CD4-positive, CD25-positive, alpha-beta regulatory T cell (primary cell): ENCODE results near the gene PIN4. TPM values are rescaled to one million over a fixed set of nuclear protein-coding genes. Genes with fewer than 3 reads are reported as not detected.

Source experiments
- ATAC-seq, 2 donors: fragments of 150-1000 bp; cut with Tn5 transposase; one replicate each; pipeline ENCODE4 v1.10.0; 2021; ENCODE audit warnings: low read depth in 2 of 2, moderate number of reproducible peaks in 2 of 2, moderate library complexity in 1 of 2
- DNase-seq, 3 donors: peaks; one replicate each; pipeline versions ENCODE4 v3.0.0 to v3.0.0-alpha.2; 2012 to 2022; ENCODE audit warnings: mixed read lengths in 1 of 3
- H3K27ac ChIP-seq: one replicate; pipeline ENCODE4 v1.7.0; 2013; ENCODE audit warnings: mild to moderate bottlenecking, low read length; ENCODE audit not compliant: insufficient read depth, poor library complexity, severe bottlenecking
- H3K27me3 ChIP-seq: one replicate; pipeline ENCODE4 v1.7.0; 2013; ENCODE audit warnings: low read length; ENCODE audit not compliant: control insufficient read depth, insufficient read depth
- H3K36me3 ChIP-seq: one replicate; pipeline ENCODE4 v1.7.0; 2013; ENCODE audit warnings: mild to moderate bottlenecking, low read length, moderate library complexity; ENCODE audit not compliant: control insufficient read depth, insufficient read depth
- H3K4me1 ChIP-seq: 2 replicates; pipeline ENCODE4 v1.7.0; 2013; ENCODE audit warnings: mild to moderate bottlenecking, low read length; ENCODE audit not compliant: insufficient read depth, control insufficient read depth, poor library complexity, severe bottlenecking
- H3K4me3 ChIP-seq: one replicate; pipeline ENCODE4 v1.7.0; 2013; ENCODE audit warnings: low read depth, mild to moderate bottlenecking, low read length, moderate library complexity
- H3K9me3 ChIP-seq, 2 experiments: 1 replicate in 1 of 2; 2 replicates in 1 of 2; pipeline ENCODE4 v1.7.0; 2013; ENCODE audit warnings: low read length in 2 of 2, mild to moderate bottlenecking in 1 of 2, moderate library complexity in 1 of 2; ENCODE audit not compliant: control insufficient read depth in 2 of 2
- H3K27ac Mint-ChIP-seq, 3 donors: one replicate each; pipeline ENCODE4 v1.8.0; 2020 to 2022; ENCODE audit warnings: mild to moderate bottlenecking in 3 of 3, mixed read lengths in 3 of 3, moderate library complexity in 2 of 3
- H3K27me3 Mint-ChIP-seq: one replicate; pipeline ENCODE4 v1.8.0; 2022; ENCODE audit warnings: mild to moderate bottlenecking, mixed read lengths
- H3K36me3 Mint-ChIP-seq: one replicate; pipeline ENCODE4 v1.8.0; 2020; ENCODE audit warnings: mixed read lengths
- H3K4me1 Mint-ChIP-seq, 4 donors: one replicate each; pipeline ENCODE4 v1.8.0; 2020 to 2022; ENCODE audit warnings: mixed read lengths in 4 of 4, mild to moderate bottlenecking in 1 of 4
- H3K4me3 Mint-ChIP-seq, 4 donors: one replicate each; pipeline ENCODE4 v1.8.0; 2020 to 2022; ENCODE audit warnings: mild to moderate bottlenecking in 4 of 4, mixed read lengths in 4 of 4, moderate library complexity in 3 of 4
- H3K9me3 Mint-ChIP-seq, 7 donors: one replicate each; pipeline ENCODE4 v1.8.0; 2020 to 2022; ENCODE audit warnings: mixed read lengths in 7 of 7, mild to moderate bottlenecking in 3 of 7, moderate library complexity in 2 of 7
- polyA plus RNA-seq, 4 donors: library from polyadenylated mRNA; unstranded; fragments of 300-500 nt; fragmentation: Illumina TruSeq; gene quantifications; one replicate each; pipeline ENCODE4 v1.2.3, GENCODE V29; 2021
- total RNA-seq: library from RNA; stranded (reverse); gene quantifications from one replicate; pipeline ENCODE4 v1.2.3, GENCODE V29; 2022

PIN4 gene
- 2.6 TPM for total RNA-seq
- 10 to 100 TPM; 26.6 to 36.5 (median 31.3) TPM for polyA plus RNA-seq

GRCh38 chrX:72181178-72182125 is at the start of gene PIN4:
TSS of gene PIN4 (plus strand) at chrX:72181757. CDS start at chrX:72181786, 29 bp downstream.
- Histone ChIP-seq H3K36me3 (no peaks in the 10 kb centered on the region), H3K4me1 (peaks cover 11% of the 10 kb centered on the region), H3K27ac (peak within 1 kb of the TSS; percentile 65), H3K4me3 (peak within 1 kb of the TSS; percentile 88), H3K27me3 (no peaks in the 10 kb centered on the region), H3K9me3 (no peaks in the 10 kb centered on the region)
- Mint-ChIP-seq H3K4me1 (peaks cover 5 to 18% (median 10%) of the 10 kb centered on the region in 4 donors), H3K4me3 (peak within 1 kb of the TSS in 1 of 4 donors; percentile 74), H3K27ac (no peak within 1 kb of the TSS), H3K27me3 (no peaks in the 10 kb centered on the region), H3K36me3 (peaks cover 4% of the 10 kb centered on the region), H3K9me3 (no peaks in the 10 kb centered on the region)
- ATAC-seq: peak; percentile 95 to 96
- DNase-seq: peak; percentile 75 to 94 (median 83)

- no peak overlapping the region for H3K4me3 ChIP-seq
- peaks cover 33% of the 10 kb centered on the region for H3K27me3 Mint-ChIP-seq
- H3K4me1 ChIP-seq: peaks cover 10% of the 10 kb centered on the region
- ATAC-seq (no peak), DNase-seq (no peak)
- no peak overlapping the region for H3K27ac ChIP-seq
- no peaks in the 10 kb centered on the region for H3K36me3 Mint-ChIP-seq
- no peaks in the 10 kb centered on the region for H3K9me3 ChIP-seq
- peaks cover 0 to 2% (median 0%) of the 10 kb centered on the region in 7 donors for H3K9me3 Mint-ChIP-seq
- no peaks in the 10 kb centered on the region for H3K36me3 ChIP-seq
- H3K27me3 ChIP-seq: peaks cover 2% of the 10 kb centered on the region
- peak overlapping the region in 2 of 4 donors; percentile 39 to 75 for H3K4me3 Mint-ChIP-seq
- peaks cover 0 to 4% (median 0%) of the 10 kb centered on the region in 4 donors for H3K4me1 Mint-ChIP-seq
- no peak overlapping the region for H3K27ac Mint-ChIP-seq
Measured at GRCh38 chrX:72132456-72132855, 49.1 kb upstream of the PIN4 start.

GRCh38 chrX:72133851-72134546 is 47.6 kb upstream of the PIN4 start:
- Histone ChIP-seq H3K9me3 (no peaks in the 10 kb centered on the region), H3K4me3 (no peak overlapping the region), H3K27me3 (peaks cover 2% of the 10 kb centered on the region), H3K4me1 (peaks cover 10% of the 10 kb centered on the region), H3K36me3 (no peaks in the 10 kb centered on the region), H3K27ac (no peak overlapping the region)
- no peaks in the 10 kb centered on the region for H3K36me3 Mint-ChIP-seq
- ATAC-seq: no peak
- no peak overlapping the region for H3K27ac Mint-ChIP-seq
- H3K4me3 Mint-ChIP-seq: no peak overlapping the region
- H3K9me3 Mint-ChIP-seq: peaks cover 0 to 2% (median 0%) of the 10 kb centered on the region in 7 donors
- DNase-seq: no peak
- peaks cover 0 to 4% (median 0%) of the 10 kb centered on the region in 4 donors for H3K4me1 Mint-ChIP-seq
- H3K27me3 Mint-ChIP-seq: peaks cover 30% of the 10 kb centered on the region

GRCh38 chrX:72137846-72138495 is 43.6 kb upstream of the PIN4 start:
- no peak for DNase-seq
- Histone ChIP-seq H3K27ac (no peak overlapping the region), H3K4me3 (no peak overlapping the region), H3K9me3 (no peaks in the 10 kb centered on the region), H3K27me3 (no peaks in the 10 kb centered on the region), H3K36me3 (no peaks in the 10 kb centered on the region), H3K4me1 (peaks cover 14% of the 10 kb centered on the region)
- Mint-ChIP-seq H3K27me3 (peaks cover 10% of the 10 kb centered on the region), H3K27ac (no peak overlapping the region), H3K4me1 (peaks cover 6 to 15% (median 12%) of the 10 kb centered on the region in 4 donors), H3K9me3 (peaks cover 0 to 1% (median 0%) of the 10 kb centered on the region in 7 donors), H3K36me3 (no peaks in the 10 kb centered on the region), H3K4me3 (no peak overlapping the region)
- ATAC-seq: no peak

GRCh38 chrX:72139538-72139937 is 42.0 kb upstream of the PIN4 start:
- no peak overlapping the region for H3K4me3 ChIP-seq
- Mint-ChIP-seq H3K27ac (no peak overlapping the region), H3K4me1 (peaks cover 6 to 24% (median 18%) of the 10 kb centered on the region in 4 donors), H3K4me3 (no peak overlapping the region), H3K9me3 (peaks cover 0 to 1% (median 0%) of the 10 kb centered on the region in 7 donors), H3K36me3 (no peaks in the 10 kb centered on the region), H3K27me3 (peaks cover 8% of the 10 kb centered on the region)
- DNase-seq (no peak), ATAC-seq (no peak)
- H3K9me3 ChIP-seq: no peaks in the 10 kb centered on the region
- H3K27ac ChIP-seq: no peak overlapping the region
- peaks cover 14% of the 10 kb centered on the region for H3K4me1 ChIP-seq
- H3K27me3 ChIP-seq: no peaks in the 10 kb centered on the region
- H3K36me3 ChIP-seq: no peaks in the 10 kb centered on the region

- H3K27me3 ChIP-seq: no peaks in the 10 kb centered on the region
- H3K4me3 ChIP-seq: peak overlapping the region; percentile 24
- no peaks in the 10 kb centered on the region for H3K9me3 ChIP-seq
- DNase-seq (peak in 1 of 3 donors; percentile 25), ATAC-seq (peak in 1 of 2 donors; percentile 46)
- Mint-ChIP-seq H3K36me3 (no peaks in the 10 kb centered on the region), H3K4me1 (peaks cover 6 to 26% (median 19%) of the 10 kb centered on the region in 4 donors), H3K9me3 (no peaks in the 10 kb centered on the region), H3K4me3 (peak overlapping the region in 1 of 4 donors; percentile 73), H3K27me3 (peaks cover 4% of the 10 kb centered on the region), H3K27ac (peak overlapping the region in 1 of 3 donors; percentile 82)
- peaks cover 14% of the 10 kb centered on the region for H3K4me1 ChIP-seq
- no peak overlapping the region for H3K27ac ChIP-seq
- H3K36me3 ChIP-seq: no peaks in the 10 kb centered on the region
Measured at GRCh38 chrX:72141372-72142004, 40.1 kb upstream of the PIN4 start.
